Hindlimb muscle (tissue), 1 donor: ENCODE measurements around the gene PEX19. TPM values are rescaled to one million over a fixed set of nuclear protein-coding genes. Genes with fewer than 3 reads are reported as not detected.
A peak's percentile ranks its signal among the peaks of the same experiment; 100 is the strongest.
"Not testable (repeated sequence)": the region's sequence is repeated elsewhere in the genome, so short reads cannot be mapped to it uniquely, and the experiment has no call there.

Experiments used
- DNase-seq: peaks from one replicate; pipeline ENCODE4 v3.0.0-alpha.2; 2013
- polyA plus RNA-seq: library from polyadenylated mRNA; unstranded; fragments of 120-200 nt; gene quantifications from one replicate; pipeline ENCODE4 v1.2.1, GENCODE V29; 2013; ENCODE audit not compliant: insufficient read length

PEX19 gene, protein sequence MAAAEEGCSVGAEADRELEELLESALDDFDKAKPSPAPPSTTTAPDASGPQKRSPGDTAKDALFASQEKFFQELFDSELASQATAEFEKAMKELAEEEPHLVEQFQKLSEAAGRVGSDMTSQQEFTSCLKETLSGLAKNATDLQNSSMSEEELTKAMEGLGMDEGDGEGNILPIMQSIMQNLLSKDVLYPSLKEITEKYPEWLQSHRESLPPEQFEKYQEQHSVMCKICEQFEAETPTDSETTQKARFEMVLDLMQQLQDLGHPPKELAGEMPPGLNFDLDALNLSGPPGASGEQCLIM
- polyA plus RNA-seq = 45.3 TPM

GRCh38 chr1:160284782-160285344 lies at the start of gene PEX19:
PEX19 (minus strand) TSS chr1:160285133; CDS start chr1:160285124, 9 bp downstream.
- peak; percentile 94 for DNase-seq

DNA sequence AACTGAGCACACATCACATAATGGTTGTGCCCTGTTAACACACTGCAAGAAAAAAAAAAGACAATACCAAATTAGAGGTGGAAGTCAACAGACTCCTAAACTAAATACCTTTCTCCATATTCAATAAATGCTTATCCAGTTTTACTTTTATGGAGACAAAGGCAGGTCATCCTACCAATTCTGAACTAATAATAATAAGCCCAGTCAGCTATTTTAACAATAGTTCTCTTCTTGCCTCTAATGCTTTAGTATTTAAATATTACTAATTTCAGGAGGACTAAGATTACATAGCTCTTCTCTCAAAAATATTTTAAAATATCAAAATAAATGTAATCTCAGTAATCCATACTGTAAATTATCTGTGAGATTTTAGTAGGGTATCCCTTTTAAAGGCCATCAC lies 47.6 kb upstream of the PEX19 start:
- no peak for DNase-seq

GRCh38 chr1:160330119-160330518 lies 45.2 kb upstream of the PEX19 start:
- DNase-seq = no peak

GRCh38 chr1:160328184-160328583 lies 43.3 kb upstream of the PEX19 start:
- DNase-seq = no peak

DNA sequence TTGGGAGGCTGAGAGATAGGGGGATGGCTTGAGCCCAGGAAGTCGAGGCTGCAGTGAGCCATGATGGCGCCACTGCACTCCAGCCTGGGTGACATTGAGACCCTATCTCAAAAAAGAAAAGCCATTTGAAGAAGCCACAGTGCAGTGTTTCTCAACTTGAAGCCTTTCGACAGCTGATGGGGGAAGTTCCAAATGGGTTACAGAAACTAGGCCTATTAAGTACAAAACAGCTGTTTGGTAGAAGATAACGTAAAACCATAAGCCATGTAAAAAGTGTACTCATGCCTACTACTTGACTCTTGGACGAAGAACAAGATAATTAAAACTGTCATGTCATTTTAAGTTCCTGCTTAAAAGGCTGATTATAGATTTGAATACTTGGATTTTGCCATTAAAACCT lies 41.5 kb upstream of the PEX19 start:
- no peak for DNase-seq

DNA sequence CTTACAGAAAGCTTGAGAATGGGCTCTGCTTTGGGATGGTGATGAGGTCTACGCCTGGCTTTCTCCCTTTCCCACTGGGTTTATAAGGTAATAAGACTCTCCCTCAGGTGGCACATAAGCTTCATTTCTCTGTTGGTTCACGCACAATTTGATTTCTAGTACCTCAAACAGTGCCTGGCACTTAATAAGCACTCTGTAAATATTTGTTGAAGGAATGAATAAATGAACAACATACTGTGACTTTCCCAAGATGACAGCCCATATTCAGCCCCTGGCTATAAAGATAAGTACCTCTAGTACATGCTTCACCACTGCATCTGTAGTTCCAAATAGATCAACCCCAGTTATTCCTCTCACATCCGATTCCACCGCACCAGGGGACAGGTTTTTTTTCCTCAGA lies 40.3 kb upstream of the PEX19 start:
- DNase-seq = no peak

GRCh38 chr1:160322831-160323230 lies 37.9 kb upstream of the PEX19 start:
- no peak for DNase-seq

DNA sequence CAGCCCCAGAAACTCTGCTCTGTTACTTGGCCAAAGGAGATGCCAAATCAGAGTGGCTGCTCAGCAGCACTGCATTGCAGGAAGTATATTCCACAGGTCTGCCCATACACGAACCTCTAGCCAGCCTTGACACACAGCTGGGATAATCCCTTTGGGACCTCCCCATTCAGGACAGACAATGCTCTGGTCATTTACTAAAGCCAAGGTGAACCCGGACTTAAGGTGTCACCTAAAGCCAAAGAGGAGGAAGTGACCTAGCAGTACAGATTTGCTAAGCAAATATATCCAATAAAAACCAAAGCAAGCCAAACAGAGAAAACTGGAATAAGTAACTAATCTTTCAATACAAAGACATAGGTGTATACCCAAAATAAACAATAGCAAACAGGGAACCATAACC lies 30.4 kb upstream of the PEX19 start:
- DNase-seq = no peak

DNA sequence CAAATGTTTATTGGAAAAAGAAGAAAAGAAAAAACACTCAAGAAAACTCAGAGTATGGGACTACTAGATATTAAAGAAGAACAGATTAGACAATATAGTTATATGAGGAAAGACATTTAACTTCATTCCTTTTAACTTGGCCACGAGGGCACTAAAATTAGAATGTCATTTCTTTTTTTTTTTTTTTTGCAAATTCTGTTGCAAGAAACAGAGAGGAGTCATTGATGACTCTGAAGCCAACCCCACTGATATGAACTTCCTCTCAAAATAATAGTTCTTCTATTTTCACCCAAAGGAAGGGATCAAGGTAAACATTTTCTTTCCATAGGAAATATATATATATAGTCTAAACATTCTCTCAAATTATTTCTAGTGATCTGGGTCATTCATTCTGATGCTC lies 24.6 kb upstream of the PEX19 start:
- DNase-seq = no peak

DNA sequence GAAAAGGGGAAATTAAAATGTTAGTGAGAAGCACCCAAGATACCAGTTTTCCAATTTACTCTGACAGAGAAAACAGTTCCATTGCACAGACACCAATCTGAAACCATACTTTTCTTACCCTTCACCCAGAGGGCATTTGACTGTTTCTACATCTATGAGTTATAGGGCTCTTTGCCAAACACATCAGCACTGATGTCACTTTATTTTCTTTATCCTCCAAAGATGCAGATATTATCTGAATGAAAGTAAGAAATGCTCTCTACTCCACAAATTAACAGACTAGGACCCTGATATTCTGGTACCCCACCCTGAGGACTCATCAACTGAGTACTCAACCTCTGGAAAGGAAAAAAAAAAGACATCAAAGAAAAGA lies 24.2 kb upstream of the PEX19 start:
- DNase-seq = no peak

DNA sequence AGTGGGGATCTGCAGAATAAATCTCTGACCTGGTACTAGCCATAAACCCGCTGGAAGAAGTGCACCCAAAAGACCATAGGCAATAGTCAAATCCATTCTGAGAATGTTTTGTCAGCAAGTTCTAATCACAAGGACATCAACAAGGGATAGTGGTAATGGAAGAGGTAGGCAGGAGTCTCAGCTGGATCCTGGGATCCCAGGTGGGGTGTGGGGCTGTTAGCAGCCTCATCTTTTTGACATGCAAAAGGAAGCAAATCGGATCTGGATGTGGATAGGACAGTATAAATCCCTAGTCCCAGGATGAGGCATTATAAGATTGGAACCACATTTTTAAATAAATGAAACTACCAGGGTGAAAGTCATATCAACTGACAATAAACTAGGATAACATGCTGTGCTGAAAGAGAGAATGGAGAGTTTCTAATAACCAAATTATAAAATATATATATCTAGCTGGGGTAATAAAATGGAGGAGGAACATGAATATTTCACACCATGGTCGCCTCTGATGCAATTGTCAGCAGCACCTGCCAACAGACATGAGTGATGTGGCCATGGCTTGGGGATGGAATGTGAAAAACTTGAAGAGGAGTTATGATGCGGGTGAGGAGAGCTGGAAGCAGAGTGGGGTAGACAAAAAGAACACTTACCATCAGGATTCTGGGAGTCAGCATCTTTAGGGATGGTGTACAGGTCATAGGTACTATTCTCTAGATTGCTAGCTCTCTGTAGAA lies 23.7 kb upstream of the PEX19 start:
- no peak for DNase-seq

- DNase-seq = no peak
Observed at GRCh38 chr1:160307118-160307791, 22.3 kb upstream of the PEX19 start.

- no peak for DNase-seq
Observed at GRCh38 chr1:160300173-160300572, 15.2 kb upstream of the PEX19 start.

- no peak for DNase-seq
Observed at GRCh38 chr1:160296036-160296435, 11.1 kb upstream of the PEX19 start.

DNA sequence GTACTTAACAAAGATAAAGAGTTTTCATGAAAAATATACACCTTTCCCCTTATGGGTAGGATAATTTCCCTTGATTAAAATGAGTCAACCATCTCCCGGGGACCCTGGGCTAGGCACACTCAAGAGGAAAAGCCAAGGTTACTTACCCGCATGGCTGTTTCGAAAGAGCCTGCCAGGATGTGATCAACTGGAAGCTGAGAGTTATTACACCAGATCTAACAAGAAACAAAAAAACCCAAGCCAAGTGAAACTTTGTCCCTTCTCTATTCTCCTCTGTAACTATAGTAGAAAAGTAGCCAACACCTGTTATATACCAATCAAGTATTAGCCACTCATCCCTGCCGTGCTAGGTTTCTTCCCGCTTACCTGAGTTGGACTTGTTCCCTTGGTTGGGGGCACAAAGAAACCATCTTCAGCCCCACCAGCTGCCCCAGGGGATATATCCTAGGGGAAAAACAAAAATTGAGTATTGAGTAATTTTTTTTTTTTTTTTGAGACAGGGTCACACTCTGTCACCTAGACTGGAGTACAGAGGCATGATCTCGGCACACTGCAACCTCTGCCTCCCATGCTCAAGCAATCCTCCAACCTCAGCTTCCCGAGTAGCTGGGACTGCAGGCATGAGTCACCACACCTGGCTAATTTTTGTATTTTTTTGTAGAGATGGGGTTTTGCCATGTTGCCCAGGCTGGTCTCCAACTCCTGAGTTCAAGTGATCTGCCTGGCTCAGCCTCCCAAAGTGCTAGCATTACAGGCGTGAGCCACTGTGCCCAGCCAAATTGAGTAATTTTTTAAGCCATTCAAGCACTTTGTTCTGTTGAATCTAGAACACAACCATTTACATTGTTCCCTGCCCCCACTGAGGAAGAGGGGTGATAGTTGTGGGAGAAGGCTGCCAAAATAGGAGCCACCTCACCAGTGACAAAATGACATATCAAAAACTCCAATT lies 8.4 kb upstream of the PEX19 start:
- no peak for DNase-seq

- DNase-seq = peak; percentile 42
Observed at GRCh38 chr1:160291248-160292220, 6.6 kb upstream of the PEX19 start.

DNA sequence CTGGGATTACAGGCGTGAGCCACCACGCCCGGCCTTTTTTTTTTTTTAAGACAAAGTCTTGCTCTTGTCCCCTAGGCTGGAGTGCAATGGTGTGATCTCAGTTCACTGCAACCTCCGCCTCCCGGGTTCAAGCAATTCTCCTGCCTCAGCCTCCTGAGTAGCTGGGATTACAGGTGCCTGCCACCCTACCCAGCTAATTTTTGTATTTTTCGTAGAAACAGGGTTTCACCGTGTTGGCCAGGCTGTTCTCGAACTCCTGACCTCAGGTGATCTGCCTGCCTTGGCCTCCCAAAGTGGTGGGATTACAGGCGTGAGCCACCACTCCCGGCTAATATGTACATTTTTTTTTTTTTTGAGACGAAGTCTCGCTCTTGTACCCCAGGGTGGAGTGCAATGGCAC lies 2.8 kb upstream of the PEX19 start:
- DNase-seq = not testable (repeated sequence)

- DNase-seq = no peak
Observed at GRCh38 chr1:160285506-160285905, 573 bp upstream of the PEX19 start.

- peak; percentile 42 for DNase-seq
Observed at GRCh38 chr1:160284220-160284781, 632 bp downstream of the PEX19 start.

- no peak for DNase-seq
Observed at GRCh38 chr1:160282807-160283206, 2.1 kb downstream of the PEX19 start.

DNA sequence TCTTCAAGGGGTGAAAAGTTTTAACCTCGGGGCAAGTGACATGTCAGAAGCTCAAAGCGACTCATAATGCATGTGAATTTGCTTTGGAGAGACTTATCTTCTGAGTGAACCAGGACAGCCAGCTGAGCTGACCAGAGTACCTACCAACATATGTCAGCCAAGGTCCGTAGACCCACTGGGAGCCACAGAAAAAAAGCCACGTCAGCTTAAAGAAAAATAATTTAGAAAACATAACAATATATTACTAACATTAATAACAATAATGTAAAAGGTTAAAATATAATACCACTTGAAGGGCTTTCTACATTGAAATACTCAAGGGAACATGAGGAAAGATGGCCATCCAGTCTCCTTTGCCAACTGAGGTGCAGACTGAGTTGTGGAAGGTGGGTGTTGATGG lies 6.9 kb downstream of the PEX19 start:
- no peak for DNase-seq
